Activated CD8-positive, alpha-beta memory T cell treated with anti-CD3 and anti-CD28 coated beads, Interleukin-2, amount 50 U/mL, for 24 hours (primary cell): Measurements from ENCODE around the gene SELENOM.

Experiments used
- DNase-seq: peaks from one replicate; pipeline ENCODE4 v3.0.0-alpha.2; 2020; ENCODE audit errors: extremely low read depth

Gene SELENOM

GRCh38 chr22:31091106-31091975, 16.0 kb downstream of the SELENOM start:
- no peak for DNase-seq

GRCh38 chr22:31090217-31091085, 16.9 kb downstream of the SELENOM start:
- DNase-seq = no peak

- no peak for DNase-seq
Observed at GRCh38 chr22:31089160-31090100, 17.9 kb downstream of the SELENOM start.

GRCh38 chr22:31088233-31088986, 19.0 kb downstream of the SELENOM start:
- no peak for DNase-seq

GRCh38 chr22:31087744-31088215, 19.6 kb downstream of the SELENOM start:
- no peak for DNase-seq

GRCh38 chr22:31086703-31087330, 20.6 kb downstream of the SELENOM start:
- no peak for DNase-seq

- DNase-seq = no peak
Observed at GRCh38 chr22:31085928-31086327, 21.4 kb downstream of the SELENOM start.

- DNase-seq = no peak
Observed at GRCh38 chr22:31085493-31085824, 21.9 kb downstream of the SELENOM start.

GRCh38 chr22:31084811-31085492, 22.4 kb downstream of the SELENOM start:
- DNase-seq = peak; percentile 66

GRCh38 chr22:31083923-31084810, 23.2 kb downstream of the SELENOM start:
- no peak for DNase-seq

- DNase-seq = no peak
Observed at GRCh38 chr22:31083377-31083768, 24.0 kb downstream of the SELENOM start.

- DNase-seq = no peak
Observed at GRCh38 chr22:31082606-31083376, 24.6 kb downstream of the SELENOM start.

GRCh38 chr22:31081963-31082605, 25.3 kb downstream of the SELENOM start:
- DNase-seq = no peak

- DNase-seq = peak; percentile 73
Observed at GRCh38 chr22:31080848-31081649, 26.3 kb downstream of the SELENOM start, which contains the start of gene SMTN. Gene SMTN, plus strand, starts transcription at chr22:31081318. Its CDS starts 1,941 bp downstream, at chr22:31083259.

- DNase-seq = no peak
Observed at GRCh38 chr22:31080164-31080847, 27.1 kb downstream of the SELENOM start.

GRCh38 chr22:31079095-31079642, 28.2 kb downstream of the SELENOM start:
- no peak for DNase-seq
